HG02981 (cell line): ENCODE results near the gene TMEM126A.
"Not testable (repeated sequence)": the region's sequence is repeated elsewhere in the genome, so short reads cannot be mapped to it uniquely, and the experiment has no call there.

ENCODE experiments used
- ATAC-seq: cut with Tn5 transposase; IDR thresholded peaks from one replicate; pipeline ENCODE4 v1.9.1; 2021; ENCODE audit warnings: mild to moderate bottlenecking, moderate library complexity; ENCODE audit not compliant: unreplicated experiment

Gene TMEM126A

GRCh38 chr11:85647604-85648299 is at the start of gene TMEM126A:
Gene TMEM126A, plus strand, starts transcription at chr11:85647967. Its CDS starts 2,289 bp downstream, at chr11:85650256.
- peak; percentile 100 for ATAC-seq

- ATAC-seq: no peak
Measured at GRCh38 chr11:85599083-85599482, 48.7 kb upstream of the TMEM126A start.

GRCh38 chr11:85602526-85603213 is 45.1 kb upstream of the TMEM126A start:
- no peak for ATAC-seq

GRCh38 chr11:85603220-85603619 is 44.5 kb upstream of the TMEM126A start:
- ATAC-seq: no peak

- ATAC-seq: not testable (repeated sequence)
Measured at GRCh38 chr11:85606237-85606636, 41.5 kb upstream of the TMEM126A start.

- ATAC-seq: not testable (repeated sequence)
Measured at GRCh38 chr11:85608621-85609020, 39.1 kb upstream of the TMEM126A start.

- not testable (repeated sequence) for ATAC-seq
Measured at GRCh38 chr11:85609286-85609685, 38.5 kb upstream of the TMEM126A start.

GRCh38 chr11:85611643-85612042 is 36.1 kb upstream of the TMEM126A start:
- ATAC-seq: not testable (repeated sequence)

GRCh38 chr11:85619499-85619898 is 28.3 kb upstream of the TMEM126A start:
- ATAC-seq: no peak

- no peak for ATAC-seq
Measured at GRCh38 chr11:85620256-85620655, 27.5 kb upstream of the TMEM126A start.

- ATAC-seq: no peak
Measured at GRCh38 chr11:85626496-85626895, 21.3 kb upstream of the TMEM126A start.

- no peak for ATAC-seq
Measured at GRCh38 chr11:85627332-85627997, 20.3 kb upstream of the TMEM126A start, which contains the start of gene DLG2. Gene DLG2, minus strand, starts transcription at chr11:85627344.

- peak; percentile 99 for ATAC-seq
Measured at GRCh38 chr11:85627998-85628770, 19.6 kb upstream of the TMEM126A start, which contains the start of gene TMEM126B. Gene TMEM126B, plus strand, starts transcription at chr11:85628593. Its CDS starts 15 bp downstream, at chr11:85628608.

GRCh38 chr11:85628771-85629341 is 18.9 kb upstream of the TMEM126A start:
- ATAC-seq: peak; percentile 1

GRCh38 chr11:85634747-85635146 is 13.0 kb upstream of the TMEM126A start:
- no peak for ATAC-seq

GRCh38 chr11:85643191-85643614 is 4.6 kb upstream of the TMEM126A start:
- ATAC-seq: no peak

GRCh38 chr11:85647078-85647477 is 689 bp upstream of the TMEM126A start:
- ATAC-seq: peak; percentile 4

- ATAC-seq: no peak
Measured at GRCh38 chr11:85651118-85651517, 3.4 kb downstream of the TMEM126A start.

GRCh38 chr11:85652786-85653447 is 5.2 kb downstream of the TMEM126A start:
- no peak for ATAC-seq

- ATAC-seq: not testable (repeated sequence)
Measured at GRCh38 chr11:85654343-85654742, 6.6 kb downstream of the TMEM126A start.
